PFSK-1 (cell line): ENCODE measurements around the gene SLC19A2.

ENCODE experiments used
- FOXP2 ChIP-seq: optimal IDR thresholded peaks from 2 replicates; pipeline ENCODE3; 2011; ENCODE audit warnings: borderline replicate concordance, control low read depth, inconsistent platforms; ENCODE audit not compliant: insufficient read depth; ENCODE audit errors: extremely low read length, extremely low read depth
- POLR2AphosphoS5 ChIP-seq: IDR thresholded peaks from 2 replicates; pipeline ENCODE4 v1.6.1; 2012; ENCODE audit warnings: low read depth, mild to moderate bottlenecking, control low read depth, low read length, moderate library complexity
- REST ChIP-seq, 2 experiments: IDR thresholded peaks; 2 replicates each; pipeline versions ENCODE4 v1.6.1 to v1.8.0; 2011 to 2012; ENCODE audit warnings: low read depth in 2 of 2, low read length in 2 of 2, control low read depth in 1 of 2, inconsistent platforms in 1 of 2, mild to moderate bottlenecking in 1 of 2, moderate library complexity in 1 of 2; ENCODE audit not compliant: insufficient read depth in 1 of 2
- SIN3A ChIP-seq: IDR thresholded peaks from 2 replicates; pipeline ENCODE4 v1.6.1; 2012; ENCODE audit warnings: mild to moderate bottlenecking, low read length, moderate library complexity, borderline replicate concordance; ENCODE audit not compliant: insufficient read depth
- TAF1 ChIP-seq: IDR thresholded peaks from 2 replicates; pipeline ENCODE4 v1.6.1; 2012; ENCODE audit warnings: low read length, control low read depth, borderline replicate concordance; ENCODE audit not compliant: insufficient read depth

- TF ChIP-seq POLR2AphosphoS5 (no peak), TAF1 (no peak), SIN3A (no peak), FOXP2 (no peak), REST (IDR thresholded peaks at IDR 0.05; ENCODE audit: insufficient read depth in 1 of 2, low read depth in 2 of 2, low read length in 2 of 2) (no peak)
Observed at GRCh38 chr1:169465281-169465680, 20.5 kb downstream of the SLC19A2 start.
